OCI-LY7 (cell line): ENCODE measurements around the gene PAK1IP1. TPM values are rescaled to one million over a fixed set of nuclear protein-coding genes. Genes with fewer than 3 reads are reported as not detected.

ENCODE experiments used
- BruUV-seq: library from RNA; stranded (reverse); fragments of 400-500 nt; replicated peaks from 2 replicates; lab custom pipeline; 2021; lab: Mats Ljungman, UMichigan
- CTCF ChIA-PET: fragments of 300-600 bp; sonication (Branson Sonifier 250); formaldehyde crosslinking; loops from one replicate; lab custom pipeline; 2022; ENCODE audit warnings: antibody characterized with exemption; ENCODE audit not compliant: unreplicated experiment; lab: Charles Lee
- POLR2A ChIA-PET: fragments of 300-600 bp; sonication (Branson Sonifier 250); formaldehyde crosslinking; loops from one replicate; lab custom pipeline; 2022; ENCODE audit warnings: antibody characterized with exemption; lab: Charles Lee
- DNase-seq: peaks from one replicate; pipeline ENCODE4 v3.0.0-alpha.2; 2015; ENCODE audit warnings: low spot score
- H2AFZ ChIP-seq: fragments of 200-600 bp; sonication (generic), shearing (Covaris generic); 2 replicates; pipeline ENCODE4 v1.6.1; 2014; ENCODE audit warnings: mild to moderate bottlenecking, antibody characterized with exemption, low read length, moderate library complexity
- H3K27ac ChIP-seq: fragments of 200-600 bp; sonication (generic); 2 replicates; pipeline ENCODE4 v1.5.1; 2014; ENCODE audit warnings: mixed run types, low read depth, mild to moderate bottlenecking, moderate library complexity, low read length, inconsistent platforms; ENCODE audit not compliant: poor library complexity, severe bottlenecking
- H3K36me3 ChIP-seq: fragments of 200-600 bp; sonication (generic); 2 replicates; pipeline ENCODE4 v1.6.1; 2014; ENCODE audit warnings: mild to moderate bottlenecking, antibody characterized with exemption, low read length, moderate library complexity, mixed read lengths; ENCODE audit not compliant: insufficient read depth
- H3K4me1 ChIP-seq: fragments of 200-600 bp; sonication (generic); 2 replicates; pipeline ENCODE4 v1.5.1; 2014; ENCODE audit warnings: mild to moderate bottlenecking, low read length; ENCODE audit not compliant: insufficient read depth, poor library complexity, severe bottlenecking
- H3K4me2 ChIP-seq: fragments of 200-600 bp; sonication (generic); 2 replicates; pipeline ENCODE4 v1.6.1; 2014; ENCODE audit warnings: mild to moderate bottlenecking, low read length
- H3K4me3 ChIP-seq: fragments of 200-600 bp; sonication (generic); 2 replicates; pipeline ENCODE4 v1.5.1; 2014; ENCODE audit warnings: mild to moderate bottlenecking, low read depth, low read length; ENCODE audit not compliant: poor library complexity, severe bottlenecking
- H3K79me2 ChIP-seq: fragments of 200-600 bp; sonication (generic); 2 replicates; pipeline ENCODE4 v1.6.1; 2016; ENCODE audit warnings: low read depth, mild to moderate bottlenecking, low read length, moderate library complexity, mixed read lengths; ENCODE audit not compliant: insufficient read depth
- H3K9me2 ChIP-seq: fragments of 200-600 bp; sonication (generic); 2 replicates; pipeline ENCODE4 v1.6.1; 2016; ENCODE audit warnings: mild to moderate bottlenecking, low read length, mixed read lengths; ENCODE audit not compliant: insufficient read depth
- H3K9me3 ChIP-seq: fragments of 200-600 bp; sonication (generic); 2 replicates; pipeline ENCODE4 v1.6.1; 2014; ENCODE audit warnings: mild to moderate bottlenecking, mixed run types, low read length, mixed read lengths
- H4K20me1 ChIP-seq: fragments of 200-600 bp; sonication (generic); 2 replicates; pipeline ENCODE4 v1.6.1; 2014; ENCODE audit warnings: mild to moderate bottlenecking, antibody characterized with exemption, low read length, moderate library complexity, mixed read lengths; ENCODE audit not compliant: insufficient read depth
- EZH2phosphoT487 ChIP-seq: fragments of 200-600 bp; sonication (generic); IDR thresholded peaks from 2 replicates; pipeline ENCODE4 v1.6.1; 2018; ENCODE audit warnings: low read depth, borderline replicate concordance, mild to moderate bottlenecking, mixed run types, antibody characterized with exemption, low read length, moderate library complexity, mixed read lengths
- intact Hi-C: fragments of 100-400 bp; cut with micrococcal nuclease; formaldehyde crosslinking; loops from one replicate; pipeline ENCODE4 v1.10.0; 2022; ENCODE audit not compliant: unreplicated experiment
- total RNA-seq, 2 experiments: library from RNA; depleted of rRNA in 1 of 2; stranded (reverse); fragments of >200 nt in 1 of 2; shearing (Covaris generic) in 1 of 2; gene quantifications; 2 replicates each; pipeline ENCODE4 v1.2.3, GENCODE V29; 2014 to 2022
- TF ChIP-seq, protein P1 (sequence below): fragments of 200-600 bp; sonication (generic); conservative IDR thresholded peaks from 2 replicates; pipeline ENCODE4 v1.5.1; 2014; ENCODE audit warnings: mild to moderate bottlenecking, antibody characterized with exemption, low read length, moderate library complexity, mixed read lengths

Gene PAK1IP1
- total RNA-seq, 2 experiments from 2014 or later: 21.8 to 27.8 TPM

DNA sequence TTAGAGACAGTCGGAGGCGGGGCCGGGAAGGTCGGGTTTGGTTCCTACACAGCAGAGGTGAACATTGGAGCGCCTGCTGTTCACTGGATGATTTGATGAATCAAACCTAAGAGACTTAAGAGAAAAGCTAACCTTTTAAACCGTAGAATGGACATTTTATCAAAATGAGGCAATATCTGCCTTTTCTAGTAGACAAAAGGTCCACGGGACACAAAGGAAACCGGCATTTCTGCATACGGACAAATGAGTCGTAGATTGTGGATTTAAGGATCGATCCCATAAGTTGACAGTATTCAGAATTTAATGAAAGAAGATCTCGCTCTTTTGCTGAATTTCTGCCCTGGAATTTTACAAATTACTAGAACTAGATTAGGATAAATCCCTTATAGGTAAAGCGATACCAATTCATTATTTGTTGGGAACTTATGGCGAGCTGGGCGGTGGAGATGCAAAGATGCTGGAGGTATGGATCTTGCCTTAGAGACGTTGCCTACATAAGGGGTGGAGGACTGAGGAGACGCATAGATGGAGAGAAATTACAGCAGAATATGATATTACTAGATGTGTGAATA lies 400 bp downstream of the PAK1IP1 start:
- Histone ChIP-seq H2AFZ (peak overlapping the region; percentile 77), H3K9me3 (peaks cover 5% of the 10 kb centered on the region; the same call in 1 of the 2 replicates), H3K9me2 (no peaks in the 10 kb centered on the region), H3K79me2 (peaks cover 53% of the 10 kb centered on the region), H3K4me3 (peak overlapping the region; percentile 92), H3K4me2 (peak overlapping the region; percentile 90), H3K4me1 (peaks cover 15% of the 10 kb centered on the region), H3K36me3 (peaks cover 46% of the 10 kb centered on the region), H4K20me1 (no peaks in the 10 kb centered on the region), H3K27ac (peak overlapping the region; percentile 84)
- TF ChIP-seq EZH2phosphoT487: no peak
- TF ChIP-seq, protein P1, sequence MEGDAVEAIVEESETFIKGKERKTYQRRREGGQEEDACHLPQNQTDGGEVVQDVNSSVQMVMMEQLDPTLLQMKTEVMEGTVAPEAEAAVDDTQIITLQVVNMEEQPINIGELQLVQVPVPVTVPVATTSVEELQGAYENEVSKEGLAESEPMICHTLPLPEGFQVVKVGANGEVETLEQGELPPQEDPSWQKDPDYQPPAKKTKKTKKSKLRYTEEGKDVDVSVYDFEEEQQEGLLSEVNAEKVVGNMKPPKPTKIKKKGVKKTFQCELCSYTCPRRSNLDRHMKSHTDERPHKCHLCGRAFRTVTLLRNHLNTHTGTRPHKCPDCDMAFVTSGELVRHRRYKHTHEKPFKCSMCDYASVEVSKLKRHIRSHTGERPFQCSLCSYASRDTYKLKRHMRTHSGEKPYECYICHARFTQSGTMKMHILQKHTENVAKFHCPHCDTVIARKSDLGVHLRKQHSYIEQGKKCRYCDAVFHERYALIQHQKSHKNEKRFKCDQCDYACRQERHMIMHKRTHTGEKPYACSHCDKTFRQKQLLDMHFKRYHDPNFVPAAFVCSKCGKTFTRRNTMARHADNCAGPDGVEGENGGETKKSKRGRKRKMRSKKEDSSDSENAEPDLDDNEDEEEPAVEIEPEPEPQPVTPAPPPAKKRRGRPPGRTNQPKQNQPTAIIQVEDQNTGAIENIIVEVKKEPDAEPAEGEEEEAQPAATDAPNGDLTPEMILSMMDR: no peak
- ChIA-PET CTCF (interaction anchor here (0.6 to 0.7 kb wide), 2 partner anchors 51 to 285 kb away, joined by 3 to 4 read pairs; no protein-coding TSS in a partner anchor), POLR2A (interaction anchor here (0.6 to 2.5 kb wide), 19 partner anchors 12 to 710 kb away, joined by 3 to 16 read pairs (median 4); partner anchors contain the start of genes TMEM14B and TMEM14C)
- DNase-seq: no peak
- TSS peak; percentile 91 for BruUV-seq
- intact Hi-C loops: loop anchor here (1.0 to 2.0 kb wide), 3 partner anchors 52 to 185 kb away; partner anchors contain the start of genes MAK and TMEM14B

GRCh38 chr6:10696655-10697054 lies 1.9 kb downstream of the PAK1IP1 start:
- intact Hi-C loops: no loop called here
- no peak for DNase-seq
- Histone ChIP-seq H3K79me2 (peaks cover 53% of the 10 kb centered on the region), H3K36me3 (peaks cover 60% of the 10 kb centered on the region), H3K4me1 (peaks cover 15% of the 10 kb centered on the region), H3K9me2 (no peaks in the 10 kb centered on the region), H4K20me1 (no peaks in the 10 kb centered on the region), H3K27ac (no peak overlapping the region), H2AFZ (no peak overlapping the region), H3K4me2 (peak overlapping the region; percentile 90), H3K4me3 (peak overlapping the region; percentile 92), H3K9me3 (peaks cover 5% of the 10 kb centered on the region; the same call in 1 of the 2 replicates)
- no TSS peak for BruUV-seq
- no peak for TF ChIP-seq EZH2phosphoT487
- TF ChIP-seq, protein P1: no peak
- ChIA-PET CTCF (no interaction called here), POLR2A (interaction anchor here (0.7 to 2.5 kb wide), 4 partner anchors 14 to 269 kb away, joined by 3 to 16 read pairs (median 8); partner anchors contain the start of gene TMEM14B)

DNA sequence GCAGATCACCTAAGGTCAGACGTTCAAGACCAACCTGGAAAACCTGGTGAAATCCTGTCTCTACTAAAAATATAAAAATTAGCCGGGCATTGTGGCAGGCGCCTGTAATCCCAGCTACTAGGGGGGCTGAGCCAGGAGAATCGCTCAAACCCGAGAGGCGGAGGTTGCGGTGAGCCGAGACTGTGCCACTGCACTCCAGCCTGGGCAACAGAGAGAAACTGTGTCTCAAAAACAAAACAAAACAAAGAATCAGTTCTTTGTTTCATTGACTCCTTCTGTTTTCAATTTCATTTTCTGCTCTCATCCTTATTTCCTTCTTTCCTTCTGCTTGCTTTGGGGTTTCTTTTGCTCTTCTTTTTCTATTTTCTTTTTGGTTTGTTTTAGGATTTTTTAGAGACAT lies 19.2 kb downstream of the PAK1IP1 start:
- H3K4me3 ChIP-seq: no peak overlapping the region
- H3K9me3 ChIP-seq: peaks cover 10% of the 10 kb centered on the region; the same call in 1 of the 2 replicates
- H3K27ac ChIP-seq: no peak overlapping the region
- intact Hi-C loops: no loop called here
- DNase-seq: no peak
- H3K4me1 ChIP-seq: no peaks in the 10 kb centered on the region
- CTCF ChIA-PET: no interaction called here
- POLR2A ChIA-PET: interaction anchor here (1.2 kb wide), 1 partner anchor 10 kb away, joined by 4 read pairs; no protein-coding TSS in a partner anchor
- H3K36me3 ChIP-seq: peaks cover 23% of the 10 kb centered on the region
- no TSS peak for BruUV-seq
- no peaks in the 10 kb centered on the region for H3K9me2 ChIP-seq
- TF ChIP-seq EZH2phosphoT487: no peak
- TF ChIP-seq, protein P1: no peak
- H3K79me2 ChIP-seq: no peaks in the 10 kb centered on the region
- H4K20me1 ChIP-seq: no peaks in the 10 kb centered on the region
- H3K4me2 ChIP-seq: no peak overlapping the region
- no peak overlapping the region for H2AFZ ChIP-seq
